ENCODE measurements around the gene DNAJB6. TPM values are rescaled to one million over a fixed set of nuclear protein-coding genes. Genes with fewer than 3 reads are reported as not detected.
A peak's percentile ranks its signal among the peaks of the same experiment; 100 is the strongest.

Gene DNAJB6
- total RNA-seq, 1 experiment from 2014 or later = 288 TPM

GRCh38 chr7:157348548-157348947 lies 11.7 kb downstream of the DNAJB6 start:
- POLR2A ChIA-PET = no interaction called here

GRCh38 chr7:157352516-157352915 lies 15.7 kb downstream of the DNAJB6 start:
- Mint-ChIP-seq H3K4me3 (no peak overlapping the region), H3K9me3 (no peaks in the 10 kb centered on the region), H3K27ac (peak overlapping the region; percentile 30), H3K27me3 (ENCODE audit: low read depth) (no peaks in the 10 kb centered on the region), H3K4me1 (peaks cover 91% of the 10 kb centered on the region), H3K36me3 (peaks cover 10% of the 10 kb centered on the region)
- ChIA-PET POLR2A (no interaction called here), CTCF (no interaction called here)
- DNase-seq (ENCODE audit: low spot score) (no peak), ATAC-seq (no peak)
- TF ChIP-seq PRDM15 (CRISPR knock-in tag; IDR thresholded peaks at IDR 0.05) = 0 out of 2 replicates have a peak, but pooled peaks have one; percentile 26
- no peak for TF ChIP-seq ATF3 (CRISPR knock-in tag; conservative IDR thresholded peaks at IDR 0.05)

More at GRCh38 chr7:157348548-157348947, 11.7 kb downstream of the DNAJB6 start:
- peak overlapping the region; percentile 91 for H3K27ac Mint-ChIP-seq
- TF ChIP-seq ATF2 (CRISPR knock-in tag; IDR thresholded peaks at IDR 0.05; ENCODE audit: borderline replicate concordance, low read depth) (no peak), FOXP1 (CRISPR knock-in tag; IDR thresholded peaks at IDR 0.05; ENCODE audit: borderline replicate concordance) (no peak), IRF2 (CRISPR knock-in tag; IDR thresholded peaks at IDR 0.05; ENCODE audit: borderline replicate concordance, low read depth) (no peak), AR (CRISPR knock-in tag; IDR thresholded peaks at IDR 0.05) (no peak), SMAD3 (CRISPR knock-in tag; IDR thresholded peaks at IDR 0.05; ENCODE audit: borderline replicate concordance) (no peak), MAX (CRISPR knock-in tag; IDR thresholded peaks at IDR 0.05) (no peak), ZNF232 (CRISPR knock-in tag; IDR thresholded peaks at IDR 0.05) (no peak), GABPB1 (CRISPR knock-in tag; IDR thresholded peaks at IDR 0.05) (no peak), ZNF138 (CRISPR knock-in tag; conservative IDR thresholded peaks at IDR 0.05) (no peak), NR2C2 (CRISPR knock-in tag; IDR thresholded peaks at IDR 0.05) (no peak)
- no peak; the same call in 1 of the 2 replicates for ATAC-seq
- peaks cover 84% of the 10 kb centered on the region for H3K4me1 Mint-ChIP-seq
- H3K9me3 Mint-ChIP-seq = no peaks in the 10 kb centered on the region
- CTCF ChIA-PET = interaction anchor here (1.2 kb wide), 1 partner anchor 9 kb away, joined by 4 read pairs; no protein-coding TSS in a partner anchor
- H3K4me3 Mint-ChIP-seq = peak overlapping the region; percentile 28
- DNase-seq (ENCODE audit: low spot score) = no peak
- H3K27me3 Mint-ChIP-seq (ENCODE audit: low read depth) = no peaks in the 10 kb centered on the region; the same call in 1 of the 2 replicates
- H3K36me3 Mint-ChIP-seq = peaks cover under 1% of the 10 kb centered on the region

Measured in WTC11 (cell line).